Left renal pelvis (tissue), 4 donors: ENCODE data around the gene FOXP4. TPM values are rescaled to one million over a fixed set of nuclear protein-coding genes. Genes with fewer than 3 reads are reported as not detected.
"Not testable (repeated sequence)": the region's sequence is repeated elsewhere in the genome, so short reads cannot be mapped to it uniquely, and the experiment has no call there.

Experiments
- DNase-seq, 4 donors: peaks; one replicate each; pipeline ENCODE4 v3.0.0-alpha.2; 2013; ENCODE audit warnings: low read depth in 4 of 4, low spot score in 3 of 4
- polyA plus RNA-seq, 4 donors: library from polyadenylated mRNA; unstranded; fragments of 120-200 nt; gene quantifications; one replicate each; pipeline ENCODE4 v1.2.1, GENCODE V29; 2013; ENCODE audit not compliant: insufficient read length in 4 of 4

FOXP4 gene
- polyA plus RNA-seq, 4 donors = 29.0 to 93.5 (median 39.0) TPM

GRCh38 chr6:41596807-41597206 is 50.6 kb downstream of the FOXP4 start:
- no peak for DNase-seq

- no peak for DNase-seq
These were observed 51.2 kb downstream of the FOXP4 start for GRCh38 chr6:41597246-41598000.

- DNase-seq = no peak
These were observed 52.5 kb downstream of the FOXP4 start for GRCh38 chr6:41598670-41599014.

DNA sequence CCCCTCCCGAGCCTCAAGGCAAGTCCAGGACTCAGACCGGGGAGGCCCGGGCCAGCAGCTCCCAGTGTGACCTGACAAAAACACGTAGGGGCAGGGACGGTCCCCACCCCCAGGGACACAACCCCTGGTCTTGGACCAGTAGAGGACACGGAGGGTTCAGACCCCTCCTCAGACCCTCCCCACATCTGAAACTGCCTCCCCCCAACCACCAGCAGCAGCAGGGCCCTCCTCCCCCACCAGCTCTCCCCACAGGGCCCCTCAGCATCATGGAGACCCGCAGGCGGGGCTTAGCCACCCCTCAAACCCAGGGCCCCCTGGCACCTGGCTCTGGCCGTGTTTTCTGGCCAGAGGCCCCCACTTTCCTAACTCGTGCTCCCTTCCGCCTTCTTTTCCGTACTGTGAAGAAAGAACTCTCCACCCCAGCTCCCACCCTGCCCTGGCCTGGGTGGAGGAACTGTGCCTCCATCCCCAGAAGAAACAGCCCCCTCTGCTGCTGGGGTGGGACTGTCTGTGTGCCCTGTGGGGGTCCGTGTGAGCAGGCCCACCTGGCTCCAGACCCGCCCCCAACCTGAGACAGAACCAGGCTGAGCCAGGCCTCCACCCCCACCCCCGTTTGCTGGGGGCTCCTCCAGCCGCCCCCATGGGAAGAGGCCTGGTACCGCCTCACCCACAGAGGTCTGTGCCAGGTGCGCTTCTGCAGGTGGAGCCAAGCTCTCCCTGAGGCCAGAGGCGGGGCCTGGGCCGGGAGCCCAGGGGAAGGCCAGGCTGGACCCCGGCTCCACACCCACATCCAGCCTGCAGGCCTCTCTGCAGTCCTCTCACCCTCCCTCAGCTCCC is 53.1 kb downstream of the FOXP4 start:
- DNase-seq = no peak

- DNase-seq = no peak
These were observed 53.8 kb downstream of the FOXP4 start for GRCh38 chr6:41599852-41600445.

- DNase-seq = no peak
These were observed 54.5 kb downstream of the FOXP4 start for GRCh38 chr6:41600499-41601247.

DNA sequence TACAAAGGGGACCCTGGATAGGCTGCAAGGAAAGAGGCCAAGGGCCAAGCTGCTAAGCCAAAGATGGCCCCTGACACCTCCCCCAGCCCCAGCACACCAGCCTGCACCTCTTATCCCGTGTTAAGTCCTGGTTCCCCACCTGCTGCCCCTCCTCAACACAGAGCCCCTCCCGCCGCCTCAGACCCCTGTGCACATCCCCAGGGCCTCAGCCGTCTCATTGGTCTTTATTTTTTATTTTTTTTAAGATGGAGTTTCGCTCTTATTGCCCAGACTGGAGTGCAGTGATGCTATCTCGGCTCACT is 55.0 kb downstream of the FOXP4 start:
- DNase-seq = no peak

DNA sequence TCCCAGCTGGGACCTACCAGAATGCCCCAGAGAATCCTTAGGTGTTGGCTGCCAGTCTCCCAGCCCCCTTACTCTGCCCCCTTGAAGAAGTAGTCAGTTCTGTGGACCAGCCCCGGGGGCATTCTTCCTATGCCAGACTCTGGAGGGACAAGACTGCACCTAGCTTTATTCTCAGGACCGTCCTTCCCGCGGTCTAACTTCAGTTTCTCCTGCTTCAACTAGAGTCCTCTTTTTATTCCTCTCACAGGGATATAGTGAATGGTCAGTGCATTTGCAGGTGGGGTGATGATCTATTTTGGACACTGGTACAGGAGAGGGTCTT is 56.2 kb downstream of the FOXP4 start:
- DNase-seq = no peak

- peak; percentile 75 to 84 (median 80) for DNase-seq
These were observed 56.9 kb downstream of the FOXP4 start for GRCh38 chr6:41602864-41603608.

- no peak for DNase-seq
These were observed 57.8 kb downstream of the FOXP4 start for GRCh38 chr6:41604006-41604405.

GRCh38 chr6:41605649-41606048 is 59.5 kb downstream of the FOXP4 start:
- DNase-seq = no peak

GRCh38 chr6:41607036-41607435 is 60.9 kb downstream of the FOXP4 start:
- no peak for DNase-seq

DNA sequence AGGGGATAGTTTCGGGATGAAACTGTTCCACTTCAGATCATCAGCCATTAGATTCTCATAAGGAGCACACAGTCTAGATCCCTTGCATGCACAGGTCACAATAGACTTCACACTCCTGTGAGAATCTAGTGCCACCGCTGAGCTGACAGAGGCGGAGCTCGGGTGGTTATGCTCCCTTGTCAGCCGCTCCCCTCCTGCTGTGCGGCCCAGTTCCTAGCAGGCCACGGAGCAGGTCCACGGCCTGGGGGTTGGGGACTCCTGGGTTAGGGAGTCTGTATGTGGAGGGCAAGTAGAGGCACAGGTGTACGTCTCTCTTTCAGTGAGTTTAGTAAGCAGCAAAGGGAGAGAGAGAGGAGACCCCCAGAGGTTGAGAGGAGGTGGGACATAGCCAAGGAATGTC is 61.6 kb downstream of the FOXP4 start:
- DNase-seq = no peak

- DNase-seq = no peak
These were observed 62.4 kb downstream of the FOXP4 start for GRCh38 chr6:41608443-41609151.

GRCh38 chr6:41614715-41615114 is 68.5 kb downstream of the FOXP4 start:
- DNase-seq = no peak

DNA sequence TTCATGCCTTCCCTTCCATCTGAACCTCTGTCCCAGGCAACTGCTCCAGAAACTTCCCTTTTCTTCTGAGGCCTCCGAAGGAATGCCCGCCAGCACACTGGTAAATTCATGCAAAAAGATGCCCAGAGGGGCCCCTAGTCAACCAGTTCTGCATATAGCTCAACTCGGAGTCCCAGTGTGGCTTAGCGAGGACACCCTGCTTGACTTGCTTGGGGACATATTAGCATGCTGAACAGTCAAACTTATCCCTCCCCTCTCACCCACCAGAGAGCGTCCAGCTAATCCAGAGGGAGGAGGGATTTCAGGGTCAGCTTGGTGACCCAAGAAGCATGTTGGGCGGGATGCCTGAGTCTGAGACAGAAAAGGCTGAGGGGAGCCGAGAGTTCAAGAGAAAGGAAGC is 69.1 kb downstream of the FOXP4 start:
- no peak for DNase-seq

GRCh38 chr6:41618598-41618997 is 72.4 kb downstream of the FOXP4 start:
- DNase-seq = no peak

GRCh38 chr6:41619193-41619592 is 73.0 kb downstream of the FOXP4 start:
- DNase-seq = not testable (repeated sequence)

DNA sequence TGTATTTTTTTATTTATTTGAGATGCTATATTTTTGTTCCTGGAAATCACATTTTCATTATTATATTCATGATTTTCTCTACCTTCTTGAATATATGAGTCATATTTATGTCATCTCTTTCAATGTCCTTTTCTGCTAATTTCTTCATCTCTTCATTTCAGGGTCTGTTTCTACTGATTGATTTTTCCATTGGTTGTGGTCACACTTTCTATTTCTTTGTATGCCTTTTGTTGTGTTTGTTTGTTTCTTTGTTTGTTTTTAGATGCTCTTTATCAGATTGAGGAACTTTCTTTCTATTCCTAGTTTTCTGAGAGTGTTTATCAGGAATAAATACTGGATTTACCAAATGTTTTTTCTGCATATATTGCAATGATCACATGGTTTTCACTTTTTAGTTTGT is 75.2 kb downstream of the FOXP4 start:
- no peak for DNase-seq

DNA sequence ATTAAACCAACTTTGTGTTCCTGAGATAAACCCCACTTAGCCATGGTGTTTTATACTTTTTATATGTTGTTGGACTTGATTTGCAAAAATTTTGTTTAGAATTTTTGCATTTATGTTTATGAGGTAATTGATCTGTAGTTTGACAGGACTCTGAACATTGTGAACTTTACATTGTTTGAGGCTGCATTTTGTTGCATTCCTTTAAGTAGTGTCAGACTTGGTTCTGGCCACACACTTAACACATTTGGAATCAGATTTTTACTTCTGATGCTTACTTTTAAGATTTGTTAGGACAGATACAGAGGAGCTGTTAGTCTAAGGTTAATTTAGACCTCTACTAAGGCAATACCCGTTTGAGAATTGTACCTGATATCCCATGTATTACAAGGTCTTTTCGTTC is 75.6 kb downstream of the FOXP4 start:
- no peak for DNase-seq
